Measurements from ENCODE around the gene PTGER1.
"Not testable (repeated sequence)": the region's sequence is repeated elsewhere in the genome, so short reads cannot be mapped to it uniquely, and the experiment has no call there.

Gene PTGER1

DNA sequence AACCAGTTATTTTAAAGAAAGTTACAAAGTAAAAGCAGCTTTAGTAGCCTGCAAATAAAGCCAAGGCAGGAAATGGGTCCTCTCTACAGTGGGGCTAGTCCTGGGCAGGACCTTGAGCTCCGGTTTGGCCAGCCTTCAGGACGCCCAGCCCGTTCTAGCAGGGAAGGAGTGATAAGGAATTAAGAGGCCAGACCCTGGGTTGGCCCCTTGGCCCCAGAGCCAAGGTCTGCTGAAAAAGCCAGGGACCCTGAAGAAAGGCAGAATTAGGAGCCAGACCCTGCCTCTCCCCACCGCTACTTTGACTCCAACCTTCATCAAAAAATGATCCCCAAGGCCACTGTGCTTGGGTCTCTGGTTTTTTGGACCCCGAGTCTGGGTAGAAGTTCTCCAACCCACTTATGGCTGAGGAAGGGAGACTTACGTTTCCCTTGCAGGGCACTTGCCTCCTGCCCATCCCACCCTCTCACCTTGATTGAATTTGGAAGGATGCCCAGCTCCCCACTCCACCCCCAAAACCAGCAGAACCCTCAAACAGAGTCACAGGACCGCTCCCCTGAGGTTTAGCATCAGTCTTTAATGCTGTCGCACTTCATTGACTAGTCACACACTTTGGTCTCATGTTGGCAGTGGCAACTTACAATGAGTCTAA is 39.2 kb upstream of the PTGER1 start:
- Histone ChIP-seq H3K4me3 (ENCODE audit: low read depth, low read length) (no peak overlapping the region), H3K9me3 (ENCODE audit: control insufficient read depth, insufficient read depth, low read depth, low read length) (no peaks in the 10 kb centered on the region), H3K36me3 (ENCODE audit: control insufficient read depth, insufficient read depth, low read length) (peaks cover 29% of the 10 kb centered on the region), H3K27me3 (ENCODE audit: control insufficient read depth, insufficient read depth, low read length) (no peaks in the 10 kb centered on the region), H3K27ac (ENCODE audit: low read depth, low read length) (no peak overlapping the region), H3K4me1 (ENCODE audit: control insufficient read depth, insufficient read depth, low read length) (peaks cover 8% of the 10 kb centered on the region; the same call in 1 of the 2 replicates), H3K9ac (ENCODE audit: low read length) (no peak overlapping the region)

DNA sequence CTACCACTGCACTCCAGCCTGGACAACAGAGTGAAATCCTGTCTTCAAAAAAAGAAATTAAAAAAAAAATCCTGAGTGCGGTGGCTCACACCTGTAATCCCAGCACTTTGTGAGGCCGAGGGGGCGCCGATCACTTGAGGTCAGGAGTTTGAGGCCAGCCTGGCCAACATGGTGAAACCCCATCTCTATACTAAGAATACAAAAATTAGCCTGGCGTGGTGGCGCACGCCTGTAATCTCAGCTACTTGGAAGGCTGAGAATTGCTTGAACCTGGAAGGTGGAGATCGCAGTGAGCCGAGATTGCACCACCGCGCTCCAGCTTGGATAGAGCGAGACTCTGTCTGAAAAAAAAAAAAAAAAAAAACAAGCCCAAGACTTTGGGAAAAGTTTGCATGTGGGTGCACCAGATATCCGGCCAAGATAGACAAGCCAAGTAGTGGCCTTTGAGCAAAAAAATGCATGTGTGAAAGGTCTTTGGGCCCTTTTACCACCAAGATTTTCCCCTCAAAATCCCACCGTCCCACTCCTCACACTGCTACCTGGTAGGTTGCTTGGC is 37.3 kb upstream of the PTGER1 start:
- Histone ChIP-seq H3K9ac (ENCODE audit: low read length) (no peak overlapping the region), H3K36me3 (ENCODE audit: control insufficient read depth, insufficient read depth, low read length) (peaks cover 29% of the 10 kb centered on the region), H3K4me1 (ENCODE audit: control insufficient read depth, insufficient read depth, low read length) (peaks cover 8% of the 10 kb centered on the region; the same call in 1 of the 2 replicates), H3K9me3 (ENCODE audit: control insufficient read depth, insufficient read depth, low read depth, low read length) (no peaks in the 10 kb centered on the region), H3K27ac (ENCODE audit: low read depth, low read length) (no peak overlapping the region), H3K27me3 (ENCODE audit: control insufficient read depth, insufficient read depth, low read length) (no peaks in the 10 kb centered on the region), H3K4me3 (ENCODE audit: low read depth, low read length) (no peak overlapping the region)

DNA sequence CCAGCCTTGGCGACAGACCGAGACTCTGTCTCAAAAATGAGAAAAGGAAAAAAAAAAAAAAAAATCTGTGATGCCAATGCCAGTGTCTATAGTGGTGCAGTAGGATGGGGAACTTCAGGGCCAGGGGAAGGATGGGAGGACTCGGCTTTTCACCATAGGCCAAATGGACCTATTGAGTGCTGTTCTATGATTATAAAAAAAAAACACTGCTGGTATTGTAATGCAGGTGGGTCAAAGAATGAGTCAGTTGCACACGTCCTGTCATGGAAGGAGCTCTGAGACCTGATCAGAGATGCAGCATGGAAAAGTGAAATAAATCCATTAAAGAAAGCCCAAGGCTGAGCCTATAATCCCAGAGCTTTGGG is 36.1 kb upstream of the PTGER1 start:
- H3K36me3 ChIP-seq (ENCODE audit: control insufficient read depth, insufficient read depth, low read length) = peaks cover 23% of the 10 kb centered on the region
- H3K27ac ChIP-seq (ENCODE audit: low read depth, low read length) = no peak overlapping the region
- peaks cover 3% of the 10 kb centered on the region; the same call in 1 of the 2 replicates for H3K4me1 ChIP-seq (ENCODE audit: control insufficient read depth, insufficient read depth, low read length)
- H3K27me3 ChIP-seq (ENCODE audit: control insufficient read depth, insufficient read depth, low read length) = no peaks in the 10 kb centered on the region
- H3K9me3 ChIP-seq (ENCODE audit: control insufficient read depth, insufficient read depth, low read depth, low read length) = no peaks in the 10 kb centered on the region
- no peak overlapping the region for H3K9ac ChIP-seq (ENCODE audit: low read length)
- H3K4me3 ChIP-seq (ENCODE audit: low read depth, low read length) = no peak overlapping the region

DNA sequence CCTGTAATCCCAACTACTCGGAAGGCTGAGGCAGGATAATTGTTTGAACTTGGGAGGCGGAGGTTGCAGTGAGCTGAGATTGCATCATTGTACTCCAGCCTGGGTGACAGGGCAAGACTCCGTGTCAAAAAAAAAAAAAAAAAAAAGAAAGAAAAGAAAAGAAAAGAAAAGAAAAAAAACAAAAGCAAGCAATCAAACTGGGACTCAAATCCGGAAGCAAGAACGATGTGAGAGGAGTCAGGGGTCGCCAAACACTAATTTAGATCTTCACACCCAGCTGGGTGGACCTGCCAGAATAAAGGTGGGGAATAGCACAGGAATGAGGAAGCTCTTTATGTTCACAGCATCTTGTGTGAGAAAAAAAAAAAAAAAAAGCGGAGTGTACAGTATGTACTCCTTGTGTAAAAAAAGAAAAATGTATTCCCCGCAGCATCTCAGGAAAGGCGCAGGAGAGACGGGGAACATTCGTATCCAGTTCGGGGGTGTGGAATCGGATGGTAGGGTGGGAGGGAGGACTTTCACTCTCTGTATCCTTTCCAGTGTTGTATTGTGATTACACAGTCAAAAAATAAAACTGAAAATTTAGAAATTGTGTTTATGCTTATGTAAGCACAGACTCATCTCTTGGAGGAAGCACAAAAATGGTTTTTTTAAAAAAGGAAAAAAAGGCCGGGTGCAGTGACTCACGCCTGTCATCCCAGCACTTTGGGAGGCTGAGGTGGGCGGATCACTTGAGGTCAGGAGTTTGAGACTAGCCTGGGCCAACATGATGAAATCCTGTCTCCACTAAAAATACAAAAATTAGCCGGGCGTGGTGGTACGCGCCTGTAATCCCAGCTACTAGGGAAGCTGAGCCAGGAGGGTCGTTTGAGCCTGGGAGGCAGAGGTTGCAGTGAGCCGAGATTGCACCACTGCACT is 35.4 kb upstream of the PTGER1 start:
- Histone ChIP-seq H3K4me1 (ENCODE audit: control insufficient read depth, insufficient read depth, low read length) (peaks cover 3% of the 10 kb centered on the region; the same call in 1 of the 2 replicates), H3K9ac (ENCODE audit: low read length) (no peak overlapping the region), H3K9me3 (ENCODE audit: control insufficient read depth, insufficient read depth, low read depth, low read length) (no peaks in the 10 kb centered on the region), H3K27ac (ENCODE audit: low read depth, low read length) (no peak overlapping the region), H3K27me3 (ENCODE audit: control insufficient read depth, insufficient read depth, low read length) (no peaks in the 10 kb centered on the region), H3K36me3 (ENCODE audit: control insufficient read depth, insufficient read depth, low read length) (peaks cover 16% of the 10 kb centered on the region), H3K4me3 (ENCODE audit: low read depth, low read length) (no peak overlapping the region)

DNA sequence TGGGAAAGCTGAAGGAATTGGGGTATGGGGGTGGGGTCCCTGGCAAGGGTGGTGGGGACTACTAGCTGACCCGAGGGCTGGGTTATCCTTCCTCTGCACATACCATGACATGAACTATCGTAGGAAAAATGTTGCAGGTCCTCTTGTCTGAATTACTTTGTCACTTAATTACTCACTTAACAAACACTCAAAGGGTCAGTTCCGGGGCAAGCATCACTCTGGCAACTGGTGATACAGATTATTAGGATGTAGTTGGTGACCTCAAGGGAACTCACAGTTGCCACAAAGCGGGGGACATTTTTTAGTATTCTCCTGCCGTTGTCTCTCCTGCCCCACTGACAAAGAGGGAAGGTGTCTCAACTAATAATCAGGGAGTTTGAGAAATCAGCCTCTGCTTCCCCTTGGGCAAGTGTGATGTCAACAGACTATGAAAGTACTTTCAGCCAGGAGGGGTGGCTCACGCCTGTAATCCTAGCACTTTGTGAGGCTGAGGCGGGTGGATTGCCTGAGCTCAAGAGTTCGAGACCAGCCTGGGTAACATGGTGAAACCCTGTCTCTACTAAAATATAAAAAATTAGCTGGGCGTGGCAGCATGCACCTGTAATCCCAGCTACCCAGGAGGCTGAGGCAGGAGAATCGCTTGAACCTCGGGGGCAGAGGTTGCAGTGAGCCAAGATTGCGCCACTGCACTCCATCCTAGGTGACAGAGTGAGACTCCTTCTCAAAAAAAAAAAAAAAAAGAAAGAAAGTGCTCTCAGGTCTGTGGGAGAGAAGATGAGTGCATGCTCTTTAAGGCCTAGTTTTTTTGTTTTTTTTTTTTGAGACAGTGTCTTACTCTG is 32.8 kb upstream of the PTGER1 start:
- peaks cover 4% of the 10 kb centered on the region; the same call in 1 of the 2 replicates for H3K4me1 ChIP-seq (ENCODE audit: control insufficient read depth, insufficient read depth, low read length)
- H3K36me3 ChIP-seq (ENCODE audit: control insufficient read depth, insufficient read depth, low read length) = no peaks in the 10 kb centered on the region
- no peak overlapping the region for H3K27ac ChIP-seq (ENCODE audit: low read depth, low read length)
- no peak overlapping the region for H3K4me3 ChIP-seq (ENCODE audit: low read depth, low read length)
- H3K9ac ChIP-seq (ENCODE audit: low read length) = no peak overlapping the region
- H3K9me3 ChIP-seq (ENCODE audit: control insufficient read depth, insufficient read depth, low read depth, low read length) = no peaks in the 10 kb centered on the region
- no peaks in the 10 kb centered on the region for H3K27me3 ChIP-seq (ENCODE audit: control insufficient read depth, insufficient read depth, low read length)

DNA sequence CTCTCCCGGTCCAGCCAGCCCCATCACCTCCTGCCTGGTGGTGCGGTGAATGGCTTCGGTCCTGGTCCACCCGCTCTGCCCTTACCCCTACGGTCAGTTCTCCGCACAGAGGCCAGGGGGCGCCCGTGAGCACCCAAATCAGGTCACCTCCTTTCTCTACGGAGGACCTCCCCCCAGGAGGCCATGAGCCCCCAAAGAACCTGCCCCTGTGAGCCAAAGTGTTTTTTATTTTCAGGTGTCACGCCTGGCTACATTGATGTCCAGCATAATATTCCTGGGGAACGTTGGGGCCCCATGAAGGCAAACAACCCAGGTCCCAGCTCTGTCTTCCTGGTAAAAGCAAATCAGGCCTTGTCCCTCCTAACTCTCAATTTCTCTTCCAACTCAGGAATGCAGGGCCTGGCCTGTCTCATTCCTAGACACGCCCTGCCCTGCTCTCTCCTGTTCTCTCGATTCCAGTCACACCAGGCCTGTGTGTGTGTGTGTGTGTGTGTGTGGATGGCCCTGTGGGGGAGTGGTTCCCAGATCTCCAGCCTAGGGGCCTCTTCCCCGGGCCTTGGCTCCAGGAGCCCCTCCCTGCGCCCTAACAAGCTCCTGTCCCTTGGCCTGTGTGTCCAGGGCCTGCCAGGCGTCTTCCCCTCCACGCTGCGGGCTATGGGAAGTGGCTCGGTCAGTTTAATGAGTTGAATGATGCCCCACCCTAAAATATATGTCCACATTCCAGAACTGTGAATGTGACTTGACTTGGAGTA is 30.5 kb upstream of the PTGER1 start:
- H3K4me3 ChIP-seq (ENCODE audit: low read depth, low read length) = no peak overlapping the region
- H3K27ac ChIP-seq (ENCODE audit: low read depth, low read length) = no peak overlapping the region
- no peaks in the 10 kb centered on the region for H3K9me3 ChIP-seq (ENCODE audit: control insufficient read depth, insufficient read depth, low read depth, low read length)
- peak overlapping the region; percentile 19 for H3K9ac ChIP-seq (ENCODE audit: low read length)
- H3K36me3 ChIP-seq (ENCODE audit: control insufficient read depth, insufficient read depth, low read length) = no peaks in the 10 kb centered on the region
- H3K27me3 ChIP-seq (ENCODE audit: control insufficient read depth, insufficient read depth, low read length) = no peaks in the 10 kb centered on the region
- peaks cover 4% of the 10 kb centered on the region; the same call in 1 of the 2 replicates for H3K4me1 ChIP-seq (ENCODE audit: control insufficient read depth, insufficient read depth, low read length)

DNA sequence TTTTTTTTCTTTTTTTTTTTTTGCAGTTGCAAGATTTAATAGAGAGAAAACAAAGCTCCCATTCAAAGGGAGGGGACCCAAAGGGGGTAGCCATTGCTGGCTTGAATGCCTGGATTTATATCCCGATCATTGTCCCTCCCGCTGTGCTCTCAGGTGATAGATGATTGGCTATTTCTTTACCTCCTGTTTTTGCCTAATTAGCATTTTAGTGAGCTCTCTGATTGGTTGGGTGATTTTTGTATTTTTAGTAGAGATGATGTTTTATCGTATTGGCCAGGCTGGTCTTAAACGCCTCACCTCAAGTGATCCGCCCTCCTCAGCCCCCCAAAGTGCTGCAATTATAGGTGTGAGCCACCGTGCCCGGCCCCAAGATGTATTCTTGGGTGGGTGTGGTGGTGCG is 29.4 kb upstream of the PTGER1 start:
- H3K4me3 ChIP-seq (ENCODE audit: low read depth, low read length); H3K27ac ChIP-seq (ENCODE audit: low read depth, low read length); H3K9me3 ChIP-seq (ENCODE audit: control insufficient read depth, insufficient read depth, low read depth, low read length); H3K36me3 ChIP-seq (ENCODE audit: control insufficient read depth, insufficient read depth, low read length); H3K4me1 ChIP-seq (ENCODE audit: control insufficient read depth, insufficient read depth, low read length); H3K9ac ChIP-seq (ENCODE audit: low read length); H3K27me3 ChIP-seq (ENCODE audit: control insufficient read depth, insufficient read depth, low read length): not testable (repeated sequence)

DNA sequence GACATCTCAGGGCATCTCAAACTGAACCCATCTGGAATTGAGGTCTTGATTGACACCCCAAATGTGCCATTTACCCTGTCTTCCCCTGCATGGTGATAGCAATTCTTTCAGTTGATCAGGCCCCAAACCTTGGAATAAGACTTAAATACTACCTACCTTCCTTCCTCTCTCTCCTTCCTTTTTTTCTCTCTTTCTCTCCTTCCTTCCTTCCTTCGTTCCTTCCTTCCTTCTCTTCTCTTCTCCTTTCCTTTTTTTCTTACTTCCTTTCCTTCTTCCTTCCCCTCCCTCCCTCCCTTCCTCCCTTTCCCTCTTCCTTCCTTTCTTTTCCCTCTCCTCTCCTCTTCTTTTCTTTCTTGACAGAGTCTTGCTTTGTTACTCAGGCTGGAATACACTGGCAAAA is 28.1 kb upstream of the PTGER1 start:
- no peak overlapping the region for H3K4me3 ChIP-seq (ENCODE audit: low read depth, low read length)

DNA sequence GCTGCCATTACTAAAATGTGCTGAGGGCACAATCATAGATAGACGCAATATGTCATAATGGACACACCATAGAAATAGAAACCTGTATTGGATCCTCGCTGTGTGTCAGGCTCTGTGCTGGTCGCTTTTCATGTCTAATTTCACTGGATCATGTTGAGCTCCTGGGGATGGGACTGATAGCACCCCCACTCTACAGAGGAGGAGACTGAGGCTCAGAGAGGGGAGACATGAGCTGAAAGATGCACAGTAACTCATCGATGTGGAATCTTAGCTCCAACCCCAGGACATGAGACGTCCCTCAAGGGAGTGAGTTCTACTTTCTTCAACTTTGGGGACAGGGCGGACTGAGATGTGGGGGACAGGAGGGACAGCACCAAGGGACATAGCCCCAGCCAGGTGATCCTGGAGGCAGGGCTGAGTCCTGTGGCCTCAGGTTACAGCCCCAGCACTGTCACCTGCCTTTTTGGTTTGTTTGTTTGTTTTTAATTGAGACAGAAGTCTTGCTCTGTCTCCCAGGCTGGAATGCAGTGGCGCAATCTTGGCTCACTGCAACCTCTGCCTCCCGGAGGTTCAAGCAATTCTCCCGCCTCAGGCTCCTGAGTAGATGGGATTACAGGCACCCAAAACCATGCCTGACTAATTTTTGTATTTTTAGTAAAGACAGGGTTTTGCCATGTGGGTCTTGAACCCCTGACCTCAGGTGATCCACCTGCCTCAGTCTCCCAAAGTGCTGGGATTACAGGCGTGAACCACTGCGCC is 27.4 kb upstream of the PTGER1 start:
- Histone ChIP-seq H3K9me3 (ENCODE audit: control insufficient read depth, insufficient read depth, low read depth, low read length) (no peaks in the 10 kb centered on the region), H3K27ac (ENCODE audit: low read depth, low read length) (no peak overlapping the region), H3K9ac (ENCODE audit: low read length) (peak overlapping the region; percentile 24), H3K36me3 (ENCODE audit: control insufficient read depth, insufficient read depth, low read length) (no peaks in the 10 kb centered on the region), H3K27me3 (ENCODE audit: control insufficient read depth, insufficient read depth, low read length) (no peaks in the 10 kb centered on the region), H3K4me1 (ENCODE audit: control insufficient read depth, insufficient read depth, low read length) (peaks cover 5% of the 10 kb centered on the region), H3K4me3 (ENCODE audit: low read depth, low read length) (no peak overlapping the region)

More for the DNA sequence above, 28.1 kb upstream of the PTGER1 start:
- H3K9me3 ChIP-seq (ENCODE audit: control insufficient read depth, insufficient read depth, low read depth, low read length) = no peaks in the 10 kb centered on the region
- H3K9ac ChIP-seq (ENCODE audit: low read length) = no peak overlapping the region
- no peak overlapping the region for H3K27ac ChIP-seq (ENCODE audit: low read depth, low read length)
- H3K27me3 ChIP-seq (ENCODE audit: control insufficient read depth, insufficient read depth, low read length) = no peaks in the 10 kb centered on the region
- peaks cover 4% of the 10 kb centered on the region; the same call in 1 of the 2 replicates for H3K4me1 ChIP-seq (ENCODE audit: control insufficient read depth, insufficient read depth, low read length)
- no peaks in the 10 kb centered on the region for H3K36me3 ChIP-seq (ENCODE audit: control insufficient read depth, insufficient read depth, low read length)

Measured in HUES6 (cell line).